ENCODE measurements around the gene TBCK.

DNA sequence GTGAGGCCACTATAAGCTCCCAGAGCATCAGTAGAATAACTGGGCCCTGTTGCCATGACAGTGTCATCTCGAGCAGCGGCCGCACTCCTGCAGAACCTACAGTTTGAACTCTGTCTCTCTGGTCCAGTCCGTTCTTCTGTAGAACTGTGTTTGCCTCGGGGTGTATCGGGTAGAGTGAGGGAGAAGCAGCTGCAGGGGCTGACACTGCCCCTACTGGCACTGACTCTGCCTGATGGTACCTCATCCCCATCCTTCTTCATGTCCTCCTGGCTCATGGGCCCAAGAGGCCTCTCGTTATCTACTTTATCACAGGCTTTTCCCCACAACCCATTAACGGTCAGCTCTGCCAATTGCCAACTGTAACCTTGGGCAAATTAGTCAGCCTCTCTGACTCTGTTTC is 324.3 kb downstream of the TBCK start:
- TF ChIP-seq, protein P1, sequence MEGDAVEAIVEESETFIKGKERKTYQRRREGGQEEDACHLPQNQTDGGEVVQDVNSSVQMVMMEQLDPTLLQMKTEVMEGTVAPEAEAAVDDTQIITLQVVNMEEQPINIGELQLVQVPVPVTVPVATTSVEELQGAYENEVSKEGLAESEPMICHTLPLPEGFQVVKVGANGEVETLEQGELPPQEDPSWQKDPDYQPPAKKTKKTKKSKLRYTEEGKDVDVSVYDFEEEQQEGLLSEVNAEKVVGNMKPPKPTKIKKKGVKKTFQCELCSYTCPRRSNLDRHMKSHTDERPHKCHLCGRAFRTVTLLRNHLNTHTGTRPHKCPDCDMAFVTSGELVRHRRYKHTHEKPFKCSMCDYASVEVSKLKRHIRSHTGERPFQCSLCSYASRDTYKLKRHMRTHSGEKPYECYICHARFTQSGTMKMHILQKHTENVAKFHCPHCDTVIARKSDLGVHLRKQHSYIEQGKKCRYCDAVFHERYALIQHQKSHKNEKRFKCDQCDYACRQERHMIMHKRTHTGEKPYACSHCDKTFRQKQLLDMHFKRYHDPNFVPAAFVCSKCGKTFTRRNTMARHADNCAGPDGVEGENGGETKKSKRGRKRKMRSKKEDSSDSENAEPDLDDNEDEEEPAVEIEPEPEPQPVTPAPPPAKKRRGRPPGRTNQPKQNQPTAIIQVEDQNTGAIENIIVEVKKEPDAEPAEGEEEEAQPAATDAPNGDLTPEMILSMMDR (conservative IDR thresholded peaks at IDR 0.05; ENCODE audit: low read depth, low read length): no peak
- no peak for TF ChIP-seq EZH2 (IDR thresholded peaks at IDR 0.05; ENCODE audit: borderline replicate concordance, low read depth, low read length, poor library complexity, severe bottlenecking)

Data from A673 (cell line).